Erythroblast (primary cell): ENCODE results near the gene EPHB1.

Source experiments
- DNase-seq, 2 experiments: peaks; one replicate each; lab custom pipeline; 2025; lab: John Stamatoyannopoulos, UW
- GATA1 ChIP-seq: IDR thresholded peaks from 2 replicates; pipeline ENCODE4 v1.6.1; 2011; ENCODE audit warnings: low read depth, mild to moderate bottlenecking, control low read depth, low read length, moderate library complexity
- POLR2A ChIP-seq: IDR thresholded peaks from 2 replicates; pipeline ENCODE4 v1.6.1; 2011; ENCODE audit warnings: mild to moderate bottlenecking, low read length

Gene EPHB1

DNA sequence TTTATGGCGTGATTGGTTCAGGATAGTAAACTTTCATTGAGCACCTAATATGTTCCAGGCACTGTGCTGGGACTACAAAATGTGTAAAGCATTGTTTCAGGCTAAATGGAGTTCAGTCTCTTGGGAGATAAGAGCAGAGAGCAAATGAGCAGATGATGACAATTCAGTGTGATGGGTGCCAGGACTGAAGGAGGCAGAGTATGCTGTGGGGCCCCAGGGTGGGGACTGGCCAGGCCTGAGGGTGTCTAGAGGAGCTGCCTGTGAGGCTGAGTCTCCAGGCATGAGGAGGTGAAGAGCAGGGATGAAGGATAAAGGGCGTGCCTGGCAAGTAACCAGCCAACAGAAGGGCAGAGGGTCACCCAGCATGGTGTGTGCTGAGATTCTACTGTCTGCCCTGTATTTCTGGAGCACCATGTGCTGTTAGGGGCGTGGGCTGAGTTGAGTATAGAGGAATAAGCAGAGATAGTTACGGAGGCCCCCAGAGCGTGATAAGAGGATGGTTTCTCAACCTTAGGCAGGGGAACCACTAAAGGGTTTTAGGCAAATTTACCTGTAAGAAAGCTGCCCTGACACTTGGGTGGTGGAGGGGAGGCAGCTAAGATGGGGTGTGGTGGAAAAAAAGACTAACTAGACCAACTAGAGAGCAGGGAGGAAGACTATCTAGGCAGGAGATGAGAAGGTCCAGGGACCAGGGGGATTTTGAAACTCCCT lies 38.5 kb downstream of the EPHB1 start:
- no peak for TF ChIP-seq POLR2A
- TF ChIP-seq GATA1, result no peak

DNA sequence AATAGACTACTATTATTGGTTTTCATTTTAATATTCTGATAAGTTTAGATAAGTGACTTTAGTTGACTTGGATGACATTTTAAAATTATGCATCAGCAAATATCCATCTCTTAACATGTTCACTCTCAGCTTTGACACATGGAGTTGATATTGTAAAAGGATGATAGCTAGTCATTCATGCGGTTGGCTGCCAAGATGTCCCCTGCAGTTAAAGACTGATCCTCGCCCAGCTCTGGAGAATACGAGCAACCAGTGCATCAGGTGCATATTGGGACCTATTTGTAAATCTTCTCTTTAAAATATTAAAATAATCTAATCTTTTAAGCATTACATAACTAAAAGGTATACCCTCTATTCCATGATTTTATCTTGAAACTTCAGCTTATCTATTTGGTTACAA lies 41.9 kb downstream of the EPHB1 start:
- TF ChIP-seq POLR2A, result no peak
- no peak for TF ChIP-seq GATA1
- DNase-seq, result no peak

More for the DNA sequence above, 38.5 kb downstream of the EPHB1 start:
- no peak for DNase-seq

DNA sequence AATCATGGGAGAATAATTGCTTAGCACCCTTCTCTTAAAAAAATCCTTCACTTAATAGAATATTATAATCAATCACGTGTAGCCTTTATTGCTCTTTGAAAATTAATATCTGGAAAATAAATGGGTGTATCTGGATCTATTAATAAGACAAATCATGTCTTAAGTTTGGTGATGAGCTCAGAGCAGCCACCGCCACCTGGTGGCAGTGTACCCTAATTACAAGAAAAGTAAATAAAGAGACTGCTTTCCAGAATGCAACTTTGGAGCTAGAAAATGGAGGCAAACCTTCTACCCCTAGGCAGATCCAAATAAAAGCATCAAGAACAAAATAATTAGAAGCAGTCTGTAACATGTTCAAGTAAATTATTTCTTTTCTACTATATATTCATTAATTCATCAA lies 43.5 kb downstream of the EPHB1 start:
- peak; percentile 4 to 31 for DNase-seq
- TF ChIP-seq GATA1 (no peak), POLR2A (no peak)

DNA sequence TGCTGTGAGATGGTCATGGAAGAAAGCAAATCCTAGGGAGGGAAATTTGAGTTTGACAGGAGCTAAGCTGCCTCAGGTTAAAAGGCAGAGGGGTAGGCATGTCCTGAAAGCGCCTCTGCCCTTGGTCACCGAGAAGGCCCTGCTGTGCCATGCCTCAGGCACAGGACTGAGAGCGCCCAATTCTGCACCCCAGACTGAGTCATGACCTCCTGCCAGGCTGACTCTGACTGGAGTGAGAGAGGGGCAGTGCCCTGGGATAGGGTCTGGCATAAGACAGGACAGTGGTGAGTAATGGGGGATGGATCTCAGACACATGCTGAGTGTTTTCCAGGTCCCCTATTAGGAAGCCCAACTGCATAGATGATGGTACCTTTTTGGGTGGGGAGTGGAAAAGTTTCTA lies 44.4 kb downstream of the EPHB1 start:
- TF ChIP-seq POLR2A (no peak), GATA1 (no peak)
- DNase-seq, result no peak

DNA sequence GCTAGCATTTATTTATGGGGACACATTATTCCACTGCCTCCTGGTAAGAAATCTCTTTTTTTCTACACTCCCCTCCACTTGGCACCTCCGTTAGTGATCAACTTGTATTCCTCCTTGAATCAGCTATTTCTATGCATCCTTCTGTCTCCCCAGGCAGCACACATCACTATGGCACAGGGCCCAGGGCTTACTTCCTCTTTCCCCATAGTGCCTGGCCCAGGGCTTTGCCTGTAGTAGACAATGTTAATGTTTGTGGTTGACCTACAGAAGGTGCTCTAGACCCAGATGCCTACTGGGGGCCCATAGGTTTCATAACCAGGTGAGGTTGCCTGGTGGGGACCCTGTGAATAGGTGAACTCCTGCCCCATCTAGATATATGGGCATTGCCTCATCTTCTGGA lies 44.9 kb downstream of the EPHB1 start:
- DNase-seq, result no peak
- TF ChIP-seq GATA1 (no peak), POLR2A (no peak)

DNA sequence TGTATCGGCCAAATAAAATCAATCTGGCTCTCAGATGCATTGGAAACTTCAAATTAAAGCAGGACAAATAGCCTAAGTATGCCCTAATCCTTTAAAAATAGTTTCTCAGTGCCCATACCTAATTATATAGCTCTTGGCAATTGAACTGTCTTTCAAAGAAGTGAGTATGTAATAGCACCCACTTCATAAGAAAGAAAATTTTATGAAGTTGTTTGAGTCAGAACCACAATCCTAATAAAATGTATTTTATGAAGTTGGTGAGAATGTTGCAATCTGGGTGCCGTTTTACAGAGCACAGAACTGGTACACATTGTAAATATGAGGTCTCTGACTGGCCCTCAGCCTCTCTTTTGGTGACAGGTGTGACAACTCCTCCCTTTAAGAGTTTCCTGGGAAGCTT lies 45.4 kb downstream of the EPHB1 start:
- TF ChIP-seq POLR2A (no peak), GATA1 (no peak)
- no peak for DNase-seq

DNA sequence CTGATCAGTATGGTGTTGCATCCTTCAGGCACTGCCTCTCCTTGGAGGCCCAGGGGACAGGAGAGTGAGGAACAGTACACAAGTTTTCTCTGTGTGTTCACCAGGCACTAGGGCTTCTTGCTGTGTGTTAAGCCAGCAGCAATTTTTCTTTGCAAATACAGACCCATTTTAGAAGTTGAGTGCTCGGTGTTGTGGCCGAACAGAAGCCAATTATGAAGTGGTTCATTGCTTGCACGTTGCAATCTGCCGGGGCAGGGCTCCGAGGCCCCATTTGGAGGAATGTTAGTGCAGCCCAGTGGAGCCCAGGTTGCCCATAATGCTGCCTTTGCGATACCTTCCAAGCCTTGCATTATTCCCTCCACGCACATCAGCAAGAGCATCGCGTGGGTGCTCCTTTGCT lies 51.0 kb downstream of the EPHB1 start:
- no peak for DNase-seq
- TF ChIP-seq POLR2A (no peak), GATA1 (no peak)

DNA sequence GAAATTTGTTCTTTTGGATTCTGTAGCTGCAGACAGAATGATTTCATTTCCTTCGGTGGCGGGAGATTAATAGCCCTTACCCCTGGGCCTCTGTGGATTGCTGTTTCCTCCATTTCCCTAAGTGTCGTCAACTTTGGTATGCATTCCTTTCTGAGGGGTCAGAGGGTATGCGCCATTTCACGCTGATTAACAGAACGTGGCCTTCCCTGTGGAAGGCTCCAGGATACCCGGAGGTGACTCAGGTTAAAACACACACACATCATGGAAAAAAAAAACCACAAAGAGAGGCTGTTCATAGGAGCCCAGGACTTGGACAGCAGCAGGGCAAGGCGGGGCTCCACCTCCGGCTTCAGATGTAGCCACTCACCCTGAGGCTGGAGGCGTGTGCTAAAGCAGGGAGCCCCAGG lies 51.9 kb downstream of the EPHB1 start:
- no peak for DNase-seq
- TF ChIP-seq POLR2A, result no peak
- no peak for TF ChIP-seq GATA1

DNA sequence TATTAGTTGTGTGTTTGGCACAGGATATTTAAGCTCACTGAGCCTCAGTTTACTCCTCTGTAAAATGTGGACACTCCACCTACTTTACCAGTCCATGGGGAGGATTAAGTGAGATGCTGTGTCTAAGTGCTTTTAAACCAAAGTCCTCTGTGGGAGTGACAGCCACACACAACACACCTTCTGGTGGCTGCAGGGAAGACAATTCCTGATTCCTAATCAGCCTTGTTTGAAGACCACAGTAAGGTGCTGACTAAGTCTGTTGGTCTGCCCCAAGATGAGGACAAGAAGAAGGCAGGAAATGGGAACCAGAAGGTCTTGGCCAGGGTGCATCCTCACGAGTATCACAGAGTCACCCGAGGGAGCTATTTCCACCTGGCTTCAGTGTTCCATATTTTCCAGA lies 52.3 kb downstream of the EPHB1 start:
- DNase-seq, result no peak
- TF ChIP-seq GATA1 (no peak), POLR2A (no peak)

DNA sequence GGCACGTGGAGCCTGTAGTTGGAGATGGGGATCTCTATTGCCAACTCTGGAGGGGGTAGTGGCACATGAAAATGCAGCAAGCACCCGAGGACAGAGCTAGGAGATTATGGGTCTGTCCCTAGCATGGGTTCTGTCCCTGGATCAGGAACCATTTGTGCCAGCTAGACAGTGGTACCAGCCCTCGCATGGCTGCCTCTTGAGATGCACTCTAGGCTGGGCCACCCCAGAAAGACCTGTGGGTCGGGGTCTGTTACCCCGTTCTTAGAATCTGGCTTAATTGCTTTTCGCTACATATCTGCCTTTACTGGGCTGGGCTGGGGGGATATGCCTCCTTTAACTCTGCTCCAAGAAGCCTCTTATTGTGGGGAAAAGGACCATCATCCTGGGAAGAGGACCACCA lies 54.5 kb downstream of the EPHB1 start:
- no peak for DNase-seq
- TF ChIP-seq POLR2A, result no peak
- no peak for TF ChIP-seq GATA1

DNA sequence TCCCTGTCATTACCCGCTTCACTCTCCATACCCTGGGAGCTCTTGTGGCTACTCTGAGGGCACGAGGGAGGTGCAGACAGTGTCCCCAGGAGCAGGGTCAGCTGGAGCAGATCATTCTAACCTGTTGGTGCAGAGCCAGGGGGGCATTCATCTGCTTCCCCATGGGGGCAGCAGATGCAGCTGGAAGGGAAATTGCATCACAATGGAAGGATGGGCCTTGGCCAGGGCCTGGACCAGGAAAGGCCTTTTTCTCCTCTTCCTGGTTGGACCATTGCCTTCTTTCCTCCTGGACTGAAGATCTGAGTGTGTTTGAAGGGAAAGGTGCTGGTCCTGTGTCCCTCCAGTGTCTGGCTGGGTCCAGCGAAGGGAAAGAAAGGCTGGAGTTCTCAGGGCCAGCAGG lies 55.7 kb downstream of the EPHB1 start:
- TF ChIP-seq POLR2A (no peak), GATA1 (no peak)
- no peak for DNase-seq

DNA sequence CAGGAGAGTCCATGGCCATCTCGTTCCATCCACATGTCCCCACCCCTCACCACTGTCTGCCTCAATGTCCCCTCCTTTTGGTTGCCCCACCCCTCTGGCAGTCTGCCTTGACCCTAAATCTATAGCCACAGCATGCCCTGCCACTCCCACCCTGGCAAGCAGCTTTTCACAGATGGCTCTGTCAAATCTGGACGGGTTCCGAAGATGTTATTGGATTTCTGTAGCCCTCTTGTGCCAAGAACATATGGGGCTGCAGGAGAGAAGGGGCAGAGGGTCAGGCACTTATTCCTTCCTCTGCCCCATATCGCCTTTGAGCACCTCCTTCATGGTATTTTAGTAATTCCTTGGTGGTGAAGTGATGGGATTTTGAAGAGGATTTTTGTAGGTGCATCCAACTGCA lies 57.1 kb downstream of the EPHB1 start:
- TF ChIP-seq GATA1 (no peak), POLR2A (no peak)
- DNase-seq, result no peak

DNA sequence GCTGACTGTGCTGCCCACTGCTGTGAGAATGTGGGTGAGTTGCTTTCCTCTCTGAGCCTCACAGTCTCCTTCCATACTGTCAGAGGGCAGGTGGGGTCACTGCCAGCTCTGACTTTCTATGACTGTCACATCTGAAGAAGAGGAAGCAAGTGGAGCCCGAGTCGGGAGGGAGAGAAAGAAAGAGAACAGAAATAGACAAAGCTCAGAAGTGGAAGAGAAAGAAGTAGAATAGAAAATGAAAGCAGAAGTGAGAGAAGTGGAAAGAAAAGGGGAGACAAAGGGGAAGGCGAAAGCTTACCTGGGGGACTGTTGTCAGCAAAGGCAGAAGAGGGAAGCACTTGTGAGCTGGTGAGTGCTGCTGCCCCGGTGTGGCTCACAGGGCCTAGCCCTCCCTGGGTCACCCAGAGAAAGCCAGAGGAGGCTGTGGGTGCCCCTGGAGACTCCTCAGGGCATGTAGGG lies 57.9 kb downstream of the EPHB1 start:
- TF ChIP-seq GATA1, result no peak
- TF ChIP-seq POLR2A, result no peak
- no peak for DNase-seq

DNA sequence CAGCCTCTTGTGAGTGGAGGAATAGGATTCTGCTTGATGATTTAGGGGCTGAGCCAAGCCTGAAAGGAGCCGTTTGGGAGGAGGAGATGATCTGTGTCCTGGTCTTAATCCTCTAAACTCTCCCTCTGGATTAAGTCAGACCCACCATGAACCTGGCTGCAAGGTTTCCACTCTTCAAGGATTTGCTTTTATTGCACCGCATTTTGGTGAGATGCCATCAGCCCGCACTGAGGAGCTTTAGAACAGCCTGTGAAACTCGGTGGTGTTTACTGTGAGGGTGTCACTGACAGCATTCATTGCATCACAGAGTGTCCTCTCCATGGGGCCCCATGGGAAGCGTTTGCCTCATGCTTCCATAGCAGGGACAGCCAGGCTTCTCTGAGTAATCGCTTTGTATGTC lies 59.2 kb downstream of the EPHB1 start:
- DNase-seq, result no peak
- TF ChIP-seq GATA1, result no peak
- TF ChIP-seq POLR2A, result no peak

DNA sequence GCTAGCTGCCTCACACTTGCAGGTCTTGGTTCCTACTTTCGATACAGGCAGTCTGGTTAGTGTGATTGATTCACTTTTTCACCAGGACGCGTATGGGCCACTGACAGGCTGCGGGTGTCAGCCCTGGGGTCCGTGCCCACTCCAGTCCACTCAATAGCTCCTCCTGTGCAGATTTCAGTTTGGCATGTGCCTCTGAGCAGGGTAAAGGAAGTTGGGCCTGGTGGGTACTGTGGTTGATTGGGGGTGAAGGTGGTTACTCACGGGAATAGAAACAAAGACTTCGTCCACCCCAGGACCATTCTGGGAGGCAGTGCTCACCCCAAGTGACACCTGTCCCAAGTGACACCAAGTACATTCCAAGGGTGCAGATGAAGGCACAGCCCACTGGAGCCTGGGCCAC lies 62.3 kb downstream of the EPHB1 start:
- DNase-seq, result no peak
- no peak for TF ChIP-seq POLR2A
- TF ChIP-seq GATA1, result no peak

DNA sequence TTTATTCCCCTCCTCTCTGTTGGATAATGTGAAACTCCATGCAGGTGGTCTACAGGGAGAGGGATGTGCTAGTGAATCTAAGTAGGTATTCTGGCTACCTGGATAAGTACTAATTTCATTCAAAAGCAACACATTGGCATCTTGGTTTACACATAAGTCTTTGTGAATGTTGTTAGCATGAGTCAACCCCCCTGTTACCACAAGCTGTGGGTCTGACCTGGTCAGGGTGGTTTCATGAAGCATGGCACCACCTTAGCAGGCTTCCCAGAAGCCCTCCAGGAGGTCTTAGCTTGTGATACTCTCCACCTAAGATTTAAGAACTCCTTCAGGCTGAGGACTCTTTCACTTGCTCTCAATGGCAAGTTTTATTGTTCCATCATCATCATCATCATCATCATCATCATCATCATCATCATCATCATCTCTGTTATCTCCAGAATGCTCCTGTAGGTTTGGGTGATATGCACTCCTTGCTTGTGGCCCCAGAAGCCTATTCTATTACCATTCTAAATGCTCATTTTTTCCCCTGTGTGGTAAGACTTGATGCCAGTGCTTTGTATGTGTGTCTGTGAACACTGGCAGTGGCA lies 62.8 kb downstream of the EPHB1 start:
- no peak for TF ChIP-seq GATA1
- no peak for TF ChIP-seq POLR2A
- DNase-seq, result no peak
